GM10266 (cell line): ENCODE data around the gene PLD5.
A peak's percentile ranks its signal among the peaks of the same experiment; 100 is the strongest.

Source experiments
- DNase-seq: peaks from one replicate; pipeline ENCODE4 v3.0.0; 2012; ENCODE audit errors: extremely low spot score
- TF ChIP-seq, protein P1 (sequence below): IDR thresholded peaks from 2 replicates; pipeline ENCODE4 v1.5.1; 2012; ENCODE audit warnings: mild to moderate bottlenecking, low read depth; ENCODE audit not compliant: control insufficient read depth, insufficient read depth; ENCODE audit errors: missing control alignments

The PLD5 gene

GRCh38 chr1:242140836-242141235, 383.7 kb downstream of the PLD5 start:
- TF ChIP-seq, protein P1, sequence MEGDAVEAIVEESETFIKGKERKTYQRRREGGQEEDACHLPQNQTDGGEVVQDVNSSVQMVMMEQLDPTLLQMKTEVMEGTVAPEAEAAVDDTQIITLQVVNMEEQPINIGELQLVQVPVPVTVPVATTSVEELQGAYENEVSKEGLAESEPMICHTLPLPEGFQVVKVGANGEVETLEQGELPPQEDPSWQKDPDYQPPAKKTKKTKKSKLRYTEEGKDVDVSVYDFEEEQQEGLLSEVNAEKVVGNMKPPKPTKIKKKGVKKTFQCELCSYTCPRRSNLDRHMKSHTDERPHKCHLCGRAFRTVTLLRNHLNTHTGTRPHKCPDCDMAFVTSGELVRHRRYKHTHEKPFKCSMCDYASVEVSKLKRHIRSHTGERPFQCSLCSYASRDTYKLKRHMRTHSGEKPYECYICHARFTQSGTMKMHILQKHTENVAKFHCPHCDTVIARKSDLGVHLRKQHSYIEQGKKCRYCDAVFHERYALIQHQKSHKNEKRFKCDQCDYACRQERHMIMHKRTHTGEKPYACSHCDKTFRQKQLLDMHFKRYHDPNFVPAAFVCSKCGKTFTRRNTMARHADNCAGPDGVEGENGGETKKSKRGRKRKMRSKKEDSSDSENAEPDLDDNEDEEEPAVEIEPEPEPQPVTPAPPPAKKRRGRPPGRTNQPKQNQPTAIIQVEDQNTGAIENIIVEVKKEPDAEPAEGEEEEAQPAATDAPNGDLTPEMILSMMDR, result no peak
- no peak for DNase-seq

DNA sequence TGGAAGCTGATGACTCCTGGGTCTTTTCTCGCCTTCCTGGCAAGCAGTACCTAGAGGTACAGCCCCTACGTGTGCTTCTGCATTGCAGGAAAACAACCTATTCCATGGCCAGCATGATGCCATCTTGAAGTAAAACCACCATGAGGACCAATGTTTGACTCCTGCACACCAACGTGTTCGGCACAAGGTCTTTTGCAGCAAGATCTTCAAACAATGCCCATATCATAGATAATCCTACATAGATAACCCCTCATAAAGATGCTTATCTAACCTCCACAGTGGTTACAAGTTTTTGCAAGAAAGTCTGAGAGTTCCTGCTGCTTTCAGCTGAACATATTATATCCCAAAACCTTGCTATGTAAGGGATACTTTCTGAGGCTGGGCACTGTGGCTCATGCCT, 384.5 kb downstream of the PLD5 start:
- TF ChIP-seq, protein P1, result no peak
- DNase-seq, result no peak

DNA sequence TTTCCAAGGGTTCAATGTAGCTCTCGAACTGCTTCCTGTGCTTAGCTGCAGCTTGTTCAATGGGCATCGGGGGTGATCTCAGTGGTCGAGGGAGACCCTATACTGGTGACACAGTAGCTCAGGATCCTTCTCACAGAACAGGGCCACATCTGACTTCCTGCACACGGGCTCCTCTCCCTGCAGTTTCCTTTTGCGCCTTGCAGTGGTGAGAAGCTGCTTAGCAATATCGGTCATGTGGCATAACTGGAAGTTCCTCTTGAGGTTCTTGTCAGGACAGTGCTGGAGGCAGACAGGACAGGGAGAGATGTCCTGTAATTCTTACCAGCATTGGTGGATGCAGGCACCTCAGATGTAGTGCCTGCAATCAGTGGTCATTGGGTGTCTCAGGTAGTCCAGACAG, 385.1 kb downstream of the PLD5 start:
- no peak for DNase-seq
- TF ChIP-seq, protein P1, result no peak

DNA sequence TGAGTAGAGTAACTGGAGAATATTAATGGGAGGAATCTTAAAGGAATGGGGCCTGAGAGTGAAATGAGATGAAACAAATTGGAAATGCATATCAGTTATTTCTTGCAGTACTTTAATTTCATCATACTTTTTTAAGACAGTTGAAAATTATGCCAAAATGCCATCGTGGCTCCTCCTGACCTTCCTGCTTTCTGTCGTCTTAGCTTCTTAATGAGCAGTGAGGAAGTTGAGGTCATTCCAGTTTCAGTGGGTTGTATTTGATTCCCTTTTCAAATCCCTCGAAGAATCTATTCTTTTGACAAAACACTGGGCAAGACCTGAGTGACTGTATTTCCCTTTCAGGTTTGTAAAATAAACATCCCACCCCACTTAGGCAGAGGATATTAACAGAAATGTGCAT, 390.7 kb downstream of the PLD5 start:
- TF ChIP-seq, protein P1, result no peak

DNA sequence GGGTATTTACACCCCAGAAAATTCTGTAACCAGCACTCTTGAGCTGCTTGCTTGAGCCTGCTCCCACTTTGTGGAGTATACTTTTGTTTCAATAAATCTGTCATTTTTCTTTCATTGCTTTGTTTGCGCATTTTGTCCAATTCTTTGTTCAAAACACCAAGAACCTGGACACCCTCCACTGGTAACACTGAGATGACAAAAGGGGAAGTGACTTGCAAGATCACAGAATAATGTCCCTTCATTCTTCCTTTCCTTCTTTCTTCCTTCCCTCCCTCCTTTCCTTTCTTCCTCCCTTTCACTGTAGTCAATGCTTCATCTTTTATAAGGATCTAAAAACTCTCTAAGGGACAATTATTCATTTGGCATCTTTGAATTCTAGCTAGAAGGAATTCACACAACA, 391.1 kb downstream of the PLD5 start:
- DNase-seq, result no peak
- TF ChIP-seq, protein P1, result no peak

More for the DNA sequence above, 390.7 kb downstream of the PLD5 start:
- DNase-seq, result no peak

- TF ChIP-seq, protein P1, result no peak
- no peak for DNase-seq
These were observed 392.2 kb downstream of the PLD5 start for GRCh38 chr1:242132121-242132817.

GRCh38 chr1:242128951-242129502, 395.5 kb downstream of the PLD5 start:
- DNase-seq, result peak; percentile 10
- TF ChIP-seq, protein P1, result no peak
